ENCODE data around the gene RALGAPA1.

RALGAPA1 gene

DNA sequence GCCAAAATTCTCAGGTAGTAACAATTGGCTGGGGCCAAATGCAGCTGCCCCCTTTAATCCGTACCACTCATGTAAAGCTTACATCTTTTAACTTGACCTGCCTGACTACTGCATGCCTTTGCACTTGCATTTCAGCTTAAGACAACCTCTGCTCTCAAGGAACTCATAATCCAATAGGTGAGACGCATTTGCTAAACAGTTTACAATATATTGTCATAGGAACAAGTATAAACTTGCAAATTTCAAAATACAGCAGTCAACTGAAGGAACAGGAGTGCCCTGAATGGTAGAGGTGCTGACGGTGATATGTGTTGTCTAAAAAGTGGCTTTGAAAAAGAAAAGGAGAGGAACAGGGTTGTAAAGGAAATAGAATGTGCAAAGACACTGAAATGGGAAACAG is 13.4 kb upstream of the RALGAPA1 start:
- Histone ChIP-seq H3K4me1 (no peaks in the 10 kb centered on the region), H3K4me3 (ENCODE audit: low read depth, low read length) (no peak overlapping the region), H3K27me3 (no peaks in the 10 kb centered on the region), H3K36me3 (no peaks in the 10 kb centered on the region), H3K9me3 (no peaks in the 10 kb centered on the region)
- no peak for TF ChIP-seq CTCF (IDR thresholded peaks at IDR 0.05; ENCODE audit: low read depth, low read length)
- DNase-seq: no peak

DNA sequence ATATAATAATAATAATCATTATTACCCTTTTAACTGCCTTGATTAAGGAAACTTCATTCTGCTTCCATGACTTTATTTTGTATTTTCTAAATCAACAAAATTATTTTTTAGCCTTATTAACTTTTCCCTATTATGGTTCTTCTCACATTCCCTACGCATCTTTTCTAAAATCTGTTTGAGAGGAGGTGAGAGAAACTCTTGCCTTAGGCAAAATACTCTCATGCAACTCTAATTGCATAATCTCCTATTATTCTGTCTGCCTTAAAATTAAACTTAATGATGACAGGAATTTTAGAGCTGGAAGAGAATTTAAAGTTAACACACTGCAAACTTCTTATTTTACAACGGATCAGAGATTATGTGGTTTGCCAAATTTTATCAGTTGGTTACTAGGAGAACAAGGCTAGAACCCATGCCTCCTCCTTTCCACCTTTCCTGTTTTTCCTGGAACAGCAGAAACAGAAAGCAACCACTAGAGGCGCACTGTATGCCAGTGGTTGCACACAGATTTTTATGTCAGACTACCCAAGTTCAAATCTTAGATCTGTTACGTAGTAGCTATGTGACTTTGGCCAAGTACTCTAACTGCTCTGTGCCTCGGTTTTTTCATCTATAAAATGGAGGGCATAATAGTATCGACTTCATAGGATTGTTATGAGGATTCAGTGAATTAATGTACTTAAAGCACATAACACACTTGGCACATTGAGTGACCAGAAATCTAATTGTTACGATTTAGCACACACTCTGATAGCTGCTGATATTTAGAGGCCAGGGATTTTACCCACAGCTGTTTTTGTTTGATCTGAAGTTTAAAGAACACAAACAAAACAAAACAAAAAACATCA is 12.7 kb upstream of the RALGAPA1 start:
- H3K36me3 ChIP-seq: no peaks in the 10 kb centered on the region
- H3K4me1 ChIP-seq: no peaks in the 10 kb centered on the region
- H3K4me3 ChIP-seq (ENCODE audit: low read depth, low read length): no peak overlapping the region
- peak; percentile 96 for TF ChIP-seq CTCF (IDR thresholded peaks at IDR 0.05; ENCODE audit: low read depth, low read length)
- no peaks in the 10 kb centered on the region for H3K9me3 ChIP-seq
- DNase-seq: peak; percentile 32
- no peaks in the 10 kb centered on the region for H3K27me3 ChIP-seq

DNA sequence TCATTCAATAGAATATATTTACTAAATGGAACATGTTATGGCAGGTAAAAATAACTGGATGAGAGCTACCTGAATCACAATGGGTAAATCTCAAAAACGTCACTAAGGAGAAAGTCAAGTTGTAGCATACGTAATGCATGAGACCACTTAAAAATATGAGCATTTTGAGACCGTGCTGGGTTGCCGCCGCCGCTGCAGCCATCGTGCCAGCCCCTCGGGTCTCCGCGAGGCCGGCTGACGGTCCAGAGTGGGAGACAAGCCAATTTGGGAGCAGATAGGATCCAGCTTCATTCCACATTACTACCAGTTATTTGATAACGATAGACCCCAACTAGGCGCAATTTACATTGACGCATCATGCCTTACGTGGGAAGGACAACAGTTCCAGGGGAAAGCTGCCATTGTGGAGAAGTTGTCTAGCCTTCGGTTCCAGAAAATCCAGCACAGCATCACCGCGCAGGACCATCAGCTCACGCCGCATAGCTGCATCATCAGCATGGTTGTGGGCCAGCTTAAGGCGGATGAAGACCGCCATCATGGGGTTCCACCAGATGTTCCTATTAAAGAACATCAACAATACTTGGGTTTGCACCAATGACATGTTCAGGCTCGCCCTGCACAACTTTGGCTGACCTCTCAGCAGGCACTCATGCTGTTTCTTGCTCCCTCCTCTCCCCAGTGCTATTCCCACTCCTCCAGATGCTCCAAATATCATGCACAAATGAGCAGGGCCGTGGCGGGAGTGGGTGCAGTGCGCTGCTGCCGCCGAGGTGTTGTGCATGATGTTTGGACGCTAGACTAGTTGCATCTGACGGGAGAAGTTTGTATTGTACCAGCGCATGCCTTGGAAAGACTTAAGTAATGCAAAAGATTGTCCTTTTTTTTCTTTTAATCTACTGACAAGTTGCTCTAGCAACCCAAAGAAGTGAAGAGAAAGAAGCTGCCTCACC is 10.8 kb upstream of the RALGAPA1 start:
- DNase-seq: no peak
- no peaks in the 10 kb centered on the region for H3K9me3 ChIP-seq
- no peaks in the 10 kb centered on the region for H3K4me1 ChIP-seq
- H3K27me3 ChIP-seq: no peaks in the 10 kb centered on the region
- H3K36me3 ChIP-seq: no peaks in the 10 kb centered on the region
- H3K4me3 ChIP-seq (ENCODE audit: low read depth, low read length): no peak overlapping the region
- TF ChIP-seq CTCF (IDR thresholded peaks at IDR 0.05; ENCODE audit: low read depth, low read length): no peak

DNA sequence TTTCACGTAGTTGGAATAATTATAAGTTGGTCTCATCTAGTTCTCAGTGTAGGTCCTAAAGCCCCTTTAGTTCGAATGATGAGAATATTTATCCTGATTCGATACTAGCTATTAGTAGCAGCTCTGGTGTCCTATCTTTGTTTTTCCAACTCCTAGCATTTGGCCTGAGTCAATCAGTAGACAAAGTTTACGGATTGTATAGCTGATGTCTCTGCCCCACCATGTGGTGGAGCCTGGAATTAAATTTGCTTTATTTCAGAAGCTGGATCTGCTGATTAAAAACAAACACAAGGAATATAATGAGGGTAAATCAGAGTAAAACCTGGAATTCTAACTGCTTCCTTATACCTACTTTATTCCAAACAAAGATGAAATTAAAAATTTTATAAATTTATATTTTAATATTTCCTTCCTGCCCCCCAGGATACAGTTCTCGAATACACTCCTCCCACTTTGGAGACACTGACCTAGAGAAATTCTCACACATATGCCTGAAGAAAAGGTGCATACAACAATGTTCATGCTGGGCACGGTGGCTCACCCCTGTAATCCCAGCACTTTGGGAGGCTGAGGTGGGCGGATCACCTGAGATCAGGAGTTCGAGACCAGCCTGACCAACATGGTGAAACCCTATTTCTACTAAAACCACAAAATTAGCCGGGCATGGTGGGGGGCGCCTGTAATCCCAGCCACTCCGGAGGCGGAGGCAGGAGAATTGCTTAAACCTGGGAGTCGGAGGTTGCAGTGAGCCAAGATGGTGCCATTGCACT is 9.4 kb upstream of the RALGAPA1 start:
- H3K4me3 ChIP-seq (ENCODE audit: low read depth, low read length): no peak overlapping the region
- H3K36me3 ChIP-seq: no peaks in the 10 kb centered on the region
- H3K4me1 ChIP-seq: no peaks in the 10 kb centered on the region
- H3K9me3 ChIP-seq: no peaks in the 10 kb centered on the region
- peak; percentile 57 for DNase-seq
- TF ChIP-seq CTCF (IDR thresholded peaks at IDR 0.05; ENCODE audit: low read depth, low read length): peak; percentile 76
- no peaks in the 10 kb centered on the region for H3K27me3 ChIP-seq

DNA sequence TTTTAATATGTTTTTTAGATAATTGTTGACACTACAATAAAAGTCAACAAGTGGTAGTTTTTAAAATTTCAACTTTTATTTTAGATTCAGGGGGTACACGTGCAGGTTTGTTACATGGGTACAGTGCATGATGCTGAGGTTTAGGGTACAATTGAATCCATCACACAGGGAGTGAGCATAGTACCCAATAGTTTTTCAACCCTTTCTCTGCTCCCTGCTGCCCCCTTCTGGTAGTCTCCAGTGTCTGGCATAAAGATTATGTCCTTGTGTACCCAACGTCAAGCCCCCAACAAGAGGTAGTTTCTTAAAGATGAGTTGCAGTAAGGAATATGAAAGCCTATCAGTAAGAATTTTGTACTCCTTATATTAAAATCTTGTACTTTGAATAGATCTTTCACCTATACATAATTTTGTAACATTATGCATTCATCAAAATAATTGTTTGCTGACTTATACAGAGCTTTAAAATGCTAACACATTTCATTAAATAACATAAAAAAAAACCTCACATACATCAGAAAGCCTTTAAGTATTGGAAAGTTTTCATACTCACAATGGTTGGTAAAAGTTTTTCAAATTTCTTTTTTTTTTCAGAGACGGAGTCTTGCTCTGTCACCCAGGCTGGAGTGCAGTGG is 5.4 kb upstream of the RALGAPA1 start:
- peak; percentile 85 for DNase-seq
- Histone ChIP-seq H3K36me3 (no peaks in the 10 kb centered on the region), H3K4me3 (ENCODE audit: low read depth, low read length) (no peak overlapping the region), H3K27me3 (no peaks in the 10 kb centered on the region), H3K4me1 (no peaks in the 10 kb centered on the region), H3K9me3 (no peaks in the 10 kb centered on the region)
- peak; percentile 89 for TF ChIP-seq CTCF (IDR thresholded peaks at IDR 0.05; ENCODE audit: low read depth, low read length)

Measured in BE2C (cell line).